Cortex of kidney (tissue), 1 donor: ENCODE data around the gene TMEM205.
"Not testable (repeated sequence)": the region's sequence is repeated elsewhere in the genome, so short reads cannot be mapped to it uniquely, and the experiment has no call there.

Source experiments
- DNase-seq: peaks from one replicate; lab custom pipeline; 2025; lab: John Stamatoyannopoulos, UW

Gene TMEM205

GRCh38 chr19:11373166-11373884 is 27.3 kb upstream of the TMEM205 start:
- DNase-seq = no peak

- DNase-seq = no peak
Observed at GRCh38 chr19:11370744-11371143, 24.7 kb upstream of the TMEM205 start.

DNA sequence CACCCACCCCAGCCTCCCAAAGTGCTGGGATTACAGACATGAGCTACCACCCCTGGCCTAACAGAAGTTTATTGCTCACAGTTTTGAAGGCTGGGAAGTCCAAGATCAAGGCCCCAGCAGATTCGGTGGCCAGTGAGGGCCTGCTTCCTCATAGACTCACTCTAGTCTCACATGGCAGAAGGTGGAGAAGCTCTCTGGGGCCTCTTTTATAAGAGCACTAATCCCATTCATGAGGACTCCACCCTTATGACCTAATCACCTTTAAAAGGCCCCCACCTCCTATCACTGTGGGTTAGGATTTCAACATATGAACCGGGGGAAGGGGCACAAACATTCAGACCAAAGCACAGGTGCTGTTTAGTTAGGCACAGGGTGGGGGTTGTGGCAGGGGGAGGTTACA is 21.5 kb upstream of the TMEM205 start:
- DNase-seq = no peak

- DNase-seq = no peak
Observed at GRCh38 chr19:11365557-11366117, 19.6 kb upstream of the TMEM205 start.

DNA sequence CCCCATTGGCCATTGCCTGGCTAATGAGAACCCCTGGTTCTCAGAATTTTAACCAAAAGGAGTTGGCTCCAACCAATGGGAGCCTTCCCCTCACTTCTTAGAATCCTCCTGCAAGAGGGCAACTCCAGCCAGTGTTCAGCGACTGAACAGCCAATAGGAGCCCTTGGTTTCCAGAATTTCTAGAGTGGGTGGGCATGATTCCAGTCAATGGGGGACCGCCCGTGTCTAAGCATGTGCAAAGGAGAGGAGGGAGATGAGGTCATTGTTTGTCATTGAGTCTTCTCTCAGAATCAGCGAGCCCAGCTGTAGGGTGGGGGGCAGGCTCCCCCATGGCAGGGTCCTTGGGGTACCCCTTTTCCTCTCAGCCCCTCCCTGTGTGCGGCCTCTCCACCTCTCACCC is 18.9 kb upstream of the TMEM205 start:
- DNase-seq = no peak

DNA sequence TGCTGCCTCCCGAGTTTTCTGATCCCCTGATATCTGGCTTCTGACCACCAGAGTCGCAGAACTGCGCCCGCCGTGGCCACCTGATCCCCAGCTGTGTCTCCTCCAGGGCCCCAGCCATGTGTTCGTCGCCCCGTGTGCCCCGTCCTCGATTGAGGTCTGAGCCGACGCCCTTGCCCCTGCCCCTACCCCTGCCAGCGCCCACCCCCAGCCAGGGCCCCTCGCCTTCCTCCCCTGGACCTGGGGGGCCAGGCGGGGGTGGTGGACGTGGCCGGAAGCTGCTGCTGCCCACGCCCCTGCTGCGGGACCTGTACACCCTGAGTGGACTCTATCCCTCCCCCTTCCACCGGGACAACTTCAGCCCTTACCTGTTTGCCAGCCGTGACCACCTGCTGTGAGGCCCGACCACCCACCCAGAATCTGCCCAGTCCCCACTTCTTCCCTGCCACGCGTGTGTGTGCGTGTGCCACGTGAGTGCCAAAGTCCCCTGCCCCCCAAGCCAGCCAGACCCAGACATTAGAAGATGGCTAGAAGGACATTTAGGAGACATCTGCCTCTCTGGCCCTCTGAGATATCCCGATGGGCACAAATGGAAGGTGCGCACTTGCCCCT is 18.3 kb upstream of the TMEM205 start:
- no peak for DNase-seq

DNA sequence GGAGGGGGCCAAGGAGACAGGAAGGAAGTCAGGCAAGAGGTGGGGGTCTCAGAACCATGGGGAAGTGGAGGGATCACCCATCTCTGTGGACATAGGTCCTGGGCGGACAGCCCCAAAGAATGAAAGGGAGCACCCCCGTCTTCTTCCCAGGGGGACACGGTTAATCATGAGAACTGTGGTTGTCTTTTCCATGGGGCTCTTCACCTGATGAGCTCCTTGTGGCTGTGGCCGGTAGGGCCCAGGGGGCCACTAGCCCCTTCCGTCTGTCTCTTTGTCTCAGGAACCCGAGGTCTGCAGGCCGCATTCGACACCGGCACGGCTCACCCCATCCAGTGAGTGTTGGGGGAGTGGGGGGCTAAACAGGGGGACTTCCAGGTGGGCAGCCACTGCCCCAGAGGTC is 17.8 kb upstream of the TMEM205 start:
- no peak for DNase-seq

- DNase-seq = no peak
Observed at GRCh38 chr19:11361771-11362731, 16.0 kb upstream of the TMEM205 start.

GRCh38 chr19:11361037-11361770 is 15.1 kb upstream of the TMEM205 start:
- DNase-seq = no peak

DNA sequence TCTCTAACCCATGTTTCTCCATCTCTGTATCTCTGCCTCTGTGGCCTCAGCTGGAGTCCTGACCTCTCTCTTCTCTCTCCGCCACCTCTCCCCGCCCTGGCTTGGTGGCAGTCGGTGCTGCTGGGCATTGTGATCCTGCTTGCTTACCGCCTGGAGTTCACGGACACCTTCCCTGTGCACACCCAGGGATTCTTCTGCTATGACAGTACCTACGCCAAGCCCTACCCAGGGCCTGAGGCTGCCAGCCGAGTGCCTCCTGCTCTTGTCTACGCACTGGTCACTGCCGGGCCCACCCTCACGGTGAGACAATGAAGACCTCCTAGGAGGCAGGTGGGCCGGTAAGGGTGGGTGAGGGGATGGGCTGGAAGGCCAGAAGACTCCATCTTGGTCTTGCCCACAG is 13.4 kb upstream of the TMEM205 start:
- no peak for DNase-seq

- no peak for DNase-seq
Observed at GRCh38 chr19:11356676-11357550, 10.8 kb upstream of the TMEM205 start.

DNA sequence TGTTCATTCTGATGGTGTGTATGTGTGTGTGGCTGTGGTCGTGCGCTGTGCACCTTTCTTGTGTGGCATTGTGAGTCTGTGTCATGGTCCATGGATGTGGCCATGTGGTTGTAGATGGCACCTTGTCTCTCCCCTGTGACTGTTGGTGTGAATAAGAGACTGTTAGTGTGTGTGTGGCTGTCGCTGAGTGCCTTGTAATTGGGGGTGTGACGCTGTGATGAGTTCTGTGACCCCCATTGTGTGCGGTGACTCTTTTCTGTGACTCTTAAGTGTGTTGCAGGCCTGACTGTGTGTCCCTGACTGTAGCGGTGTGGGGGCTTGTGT is 10.0 kb upstream of the TMEM205 start:
- DNase-seq = no peak

DNA sequence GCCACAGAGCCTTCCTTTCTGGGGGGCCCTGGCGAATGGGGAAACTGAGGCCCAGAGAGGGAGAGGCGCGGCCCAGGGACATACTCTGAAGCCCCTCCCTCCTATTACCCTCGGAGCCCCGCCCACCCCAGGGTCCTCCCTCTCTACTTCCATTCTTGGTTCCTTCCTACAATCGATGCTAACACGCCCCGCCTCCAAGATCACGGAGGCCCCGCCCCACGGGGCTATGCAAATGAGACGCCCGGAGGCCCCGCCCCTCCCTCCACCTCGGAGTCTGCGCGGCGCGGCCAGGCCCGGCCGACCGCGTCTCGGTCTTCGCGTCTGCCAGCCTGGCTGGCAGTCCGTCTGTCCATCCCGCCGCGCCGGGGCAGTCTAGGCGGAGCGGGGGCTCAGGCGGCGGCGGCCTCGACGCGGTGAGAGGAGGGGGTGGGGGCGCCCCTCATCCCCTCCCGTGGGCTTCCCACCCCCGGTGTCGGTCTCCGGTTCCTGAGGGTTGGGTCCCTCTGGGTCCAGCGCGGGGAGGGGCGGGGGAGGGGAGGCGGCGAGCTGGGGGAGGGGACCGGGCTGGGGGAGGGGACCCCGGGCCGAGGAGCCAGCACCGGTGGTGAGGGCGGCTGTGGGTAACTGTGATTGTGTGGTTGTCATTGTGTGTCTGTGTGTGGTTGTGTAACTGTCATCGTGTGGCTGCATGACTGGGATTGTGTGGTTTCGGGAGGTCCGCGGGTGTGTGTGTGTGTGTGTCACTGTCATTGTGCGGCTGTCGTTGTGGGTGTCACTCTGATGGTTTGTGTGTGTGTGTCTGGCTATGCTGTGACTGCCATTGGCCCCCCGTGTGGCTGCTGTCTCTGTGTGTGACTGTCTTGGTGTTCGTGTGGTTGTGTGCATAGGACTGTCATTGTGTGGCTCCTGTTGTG is 9.3 kb upstream of the TMEM205 start, which contains the start of gene PLPPR2:
Gene PLPPR2 (plus strand): TSS at position 273 of the 914 bp plus-strand sequence. CDS start 2,242 bp downstream, outside the sequence.
- DNase-seq = no peak

GRCh38 chr19:11354102-11354501 is 8.0 kb upstream of the TMEM205 start:
- DNase-seq = not testable (repeated sequence)

GRCh38 chr19:11349171-11349570 is 3.1 kb upstream of the TMEM205 start:
- no peak for DNase-seq

DNA sequence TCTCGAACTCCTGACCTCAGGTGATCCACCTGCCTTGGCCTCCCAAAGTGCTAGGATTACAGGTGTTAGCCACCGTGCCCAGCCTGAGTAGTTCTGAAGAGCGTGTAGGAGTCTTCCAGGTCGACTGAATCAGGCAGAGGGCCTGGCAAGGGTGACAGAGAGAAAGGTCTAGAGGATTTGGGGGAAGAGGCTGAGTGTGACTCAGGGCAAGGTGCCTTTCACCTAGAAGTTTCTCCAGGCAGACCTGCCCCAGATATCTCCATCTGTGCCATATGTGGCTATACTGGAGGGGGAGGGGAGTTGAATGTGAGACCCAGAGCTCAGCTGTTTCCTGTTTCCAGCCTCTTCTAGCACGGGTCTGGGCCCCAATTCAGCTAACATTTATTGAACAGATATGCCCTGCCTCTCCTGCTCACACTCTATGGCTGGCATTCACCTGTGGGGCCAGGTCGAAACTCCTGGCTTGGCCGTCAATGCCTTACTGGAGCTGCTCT is 1.5 kb upstream of the TMEM205 start:
- DNase-seq = no peak

DNA sequence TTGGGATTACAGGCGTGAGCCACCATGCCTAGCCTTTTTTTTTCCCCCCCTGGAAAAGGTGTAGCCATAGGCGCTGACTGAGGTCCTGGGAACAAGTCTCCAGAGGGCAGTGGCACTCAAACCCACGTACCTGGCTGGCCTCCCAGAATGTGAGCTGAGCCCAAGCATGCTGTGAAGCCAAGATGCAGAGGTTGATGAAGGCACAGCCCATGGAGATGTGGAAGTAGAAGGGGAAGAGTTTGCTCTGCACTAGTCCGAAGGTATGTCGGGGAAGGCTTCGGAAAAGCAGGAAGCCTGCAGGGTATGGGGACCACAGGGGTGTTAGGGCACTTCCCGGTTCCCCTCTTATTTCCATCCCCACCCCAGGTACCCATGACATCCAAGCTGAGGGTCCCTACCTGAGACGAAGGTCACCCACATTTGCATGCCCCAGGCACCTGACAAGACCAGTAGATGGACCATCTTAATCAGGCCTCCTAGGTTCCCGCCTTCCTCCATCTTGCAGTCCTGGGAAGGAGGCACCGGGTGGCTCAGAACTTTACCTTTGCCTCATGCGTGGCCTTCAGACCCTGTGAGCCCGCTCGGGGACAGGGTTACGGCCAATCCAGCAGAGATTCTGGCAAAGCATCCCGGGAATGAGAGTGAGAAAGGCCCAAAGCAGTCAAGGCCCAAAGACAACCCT is 805 bp downstream of the TMEM205 start:
- DNase-seq = no peak

DNA sequence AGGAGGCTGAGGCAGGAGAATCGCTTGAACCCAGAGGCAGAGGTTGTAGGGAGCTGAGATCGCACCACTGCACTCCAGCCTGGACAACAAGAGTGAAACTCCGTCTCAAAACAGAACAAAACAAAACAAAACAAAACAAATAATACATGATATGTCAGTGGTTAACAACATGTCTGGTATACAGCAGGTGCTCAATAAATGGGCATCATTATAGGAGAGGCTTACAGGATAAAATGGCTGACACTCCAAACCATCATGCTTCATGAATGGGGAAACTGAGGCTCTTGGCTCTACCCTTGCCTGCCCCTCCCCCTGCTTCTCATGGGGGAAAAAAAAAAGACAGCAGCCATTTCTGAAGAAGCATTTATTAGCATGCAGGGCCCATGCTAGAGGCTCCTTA is 3.6 kb downstream of the TMEM205 start:
- no peak for DNase-seq

DNA sequence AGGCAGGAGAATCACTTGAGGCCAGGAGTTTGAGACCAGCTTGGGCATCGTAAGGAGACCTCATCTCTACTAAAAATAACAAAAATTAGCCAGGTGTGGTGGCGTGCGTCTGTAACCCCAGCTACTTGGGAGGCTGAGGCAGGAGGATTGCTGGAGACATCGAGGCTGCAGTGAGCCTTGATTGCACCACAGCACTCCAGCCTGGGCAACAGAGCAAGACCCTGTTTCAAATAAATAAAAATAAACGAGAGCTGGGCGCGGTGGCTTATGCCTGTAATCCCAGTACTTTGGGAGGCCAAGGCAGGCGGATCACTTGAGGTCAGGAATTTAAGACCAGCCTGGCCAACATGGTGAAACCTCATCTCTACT is 6.0 kb downstream of the TMEM205 start:
- DNase-seq = not testable (repeated sequence)
